Measurements from ENCODE around the gene ZFAND6. TPM values are rescaled to one million over a fixed set of nuclear protein-coding genes. Genes with fewer than 3 reads are reported as not detected.
"Not testable (repeated sequence)": the region's sequence is repeated elsewhere in the genome, so short reads cannot be mapped to it uniquely, and the experiment has no call there.

The ZFAND6 gene
- total and polyA plus RNA-seq, 9 donors: 57.3 to 105 (median 65.4) TPM

GRCh38 chr15:80031841-80032240 is 27.6 kb upstream of the ZFAND6 start:
- H3K36me3 ChIP-seq: no peaks in the 10 kb centered on the region
- H3K4me1 ChIP-seq (ENCODE audit: insufficient read depth): peaks cover 2% of the 10 kb centered on the region
- 44 to 89% (median 79%) methylated on average over 3 of the region's 3 CpGs for WGBS, 3 donors
- intact Hi-C loops (cut with DNase I): no loop called here
- H3K27ac ChIP-seq: no peak overlapping the region
- TF ChIP-seq CTCF (IDR thresholded peaks at IDR 0.05): no peak
- no peak for TF ChIP-seq POLR2A (IDR thresholded peaks at IDR 0.05)
- TF ChIP-seq EP300 (IDR thresholded peaks at IDR 0.05): no peak
- DNase-seq: no peak
- H3K9me3 ChIP-seq: no peaks in the 10 kb centered on the region
- H3K27me3 ChIP-seq: no peaks in the 10 kb centered on the region
- H3K4me3 ChIP-seq: no peak overlapping the region

GRCh38 chr15:80034629-80035028 is 24.8 kb upstream of the ZFAND6 start:
- DNase-seq: no peak
- TF ChIP-seq EP300 (IDR thresholded peaks at IDR 0.05): no peak
- TF ChIP-seq POLR2A (IDR thresholded peaks at IDR 0.05): no peak
- H3K27me3 ChIP-seq: no peaks in the 10 kb centered on the region
- H3K27ac ChIP-seq: no peak overlapping the region
- no peaks in the 10 kb centered on the region for H3K36me3 ChIP-seq
- WGBS, 3 donors: 67 to 81% (median 69%) methylated on average over 3 of the region's 3 CpGs
- H3K4me1 ChIP-seq (ENCODE audit: insufficient read depth): peaks cover 2% of the 10 kb centered on the region
- H3K9me3 ChIP-seq: no peaks in the 10 kb centered on the region
- H3K4me3 ChIP-seq: no peak overlapping the region
- intact Hi-C loops (cut with DNase I): no loop called here

- Histone ChIP-seq H3K4me3 (no peak overlapping the region), H3K27ac (no peak overlapping the region), H3K36me3 (no peaks in the 10 kb centered on the region), H3K9me3 (no peaks in the 10 kb centered on the region), H3K27me3 (no peaks in the 10 kb centered on the region), H3K4me1 (ENCODE audit: insufficient read depth) (peaks cover 2% of the 10 kb centered on the region)
- no peak for DNase-seq
- intact Hi-C loops (cut with DNase I): no loop called here
- WGBS, 3 donors: 49 to 60% (median 55%) methylated on average over 1 of the region's 1 CpG
- TF ChIP-seq CTCF (IDR thresholded peaks at IDR 0.05) (no peak), POLR2A (IDR thresholded peaks at IDR 0.05) (no peak), EP300 (IDR thresholded peaks at IDR 0.05) (no peak)
Observed at GRCh38 chr15:80036071-80036470, 23.4 kb upstream of the ZFAND6 start.

GRCh38 chr15:80041494-80042253 is 17.8 kb upstream of the ZFAND6 start:
- Histone ChIP-seq H3K9me3 (no peaks in the 10 kb centered on the region), H3K4me3 (no peak overlapping the region), H3K4me1 (ENCODE audit: insufficient read depth) (no peaks in the 10 kb centered on the region), H3K27ac (no peak overlapping the region), H3K27me3 (no peaks in the 10 kb centered on the region), H3K36me3 (no peaks in the 10 kb centered on the region)
- intact Hi-C loops (cut with DNase I): no loop called here
- no peak for DNase-seq
- 85 to 89% (median 87%) methylated on average over 3 of the region's 3 CpGs for WGBS, 3 donors
- TF ChIP-seq CTCF (IDR thresholded peaks at IDR 0.05) (no peak), POLR2A (IDR thresholded peaks at IDR 0.05) (no peak), EP300 (IDR thresholded peaks at IDR 0.05) (no peak)

GRCh38 chr15:80042568-80042967 is 16.9 kb upstream of the ZFAND6 start:
- WGBS, 3 donors: 32 to 49% (median 39%) methylated on average over 1 of the region's 1 CpG
- Histone ChIP-seq H3K27me3 (no peaks in the 10 kb centered on the region), H3K9me3 (no peaks in the 10 kb centered on the region), H3K4me1 (ENCODE audit: insufficient read depth) (no peaks in the 10 kb centered on the region), H3K27ac (no peak overlapping the region), H3K36me3 (no peaks in the 10 kb centered on the region), H3K4me3 (no peak overlapping the region)
- DNase-seq: no peak
- intact Hi-C loops (cut with DNase I): no loop called here
- TF ChIP-seq POLR2A (IDR thresholded peaks at IDR 0.05) (no peak), CTCF (IDR thresholded peaks at IDR 0.05) (no peak), EP300 (IDR thresholded peaks at IDR 0.05) (no peak)

- H3K9me3 ChIP-seq; H3K27me3 ChIP-seq; H3K4me3 ChIP-seq; H3K27ac ChIP-seq; DNase-seq; intact Hi-C loops (cut with DNase I); H3K36me3 ChIP-seq; H3K4me1 ChIP-seq (ENCODE audit: insufficient read depth): not testable (repeated sequence)
- 90 to 93% (median 91%) methylated on average over 10 of the region's 10 CpGs for WGBS, 3 donors
Observed at GRCh38 chr15:80045219-80045618, 14.3 kb upstream of the ZFAND6 start.

Data from ovary (tissue), 9 donors.